AG04450 (cell line): ENCODE data around the gene NSD1. TPM values are rescaled to one million over a fixed set of nuclear protein-coding genes. Genes with fewer than 3 reads are reported as not detected.

Source experiments
- CTCF ChIA-PET: fragments of 300-600, 350-600 bp; formaldehyde crosslinking; extraction: SDS; loops from one replicate; lab custom pipeline; 2022; ENCODE audit warnings: antibody characterized with exemption, inconsistent platforms; lab: Charles Lee
- POLR2A ChIA-PET: fragments of 350-600 bp; formaldehyde crosslinking; extraction: SDS; loops from one replicate; lab custom pipeline; 2021; ENCODE audit warnings: antibody characterized with exemption, inconsistent platforms; lab: Yijun Ruan, JAX
- DNase-seq: peaks from one replicate; pipeline ENCODE4 v3.0.0-alpha.2; 2011; ENCODE audit warnings: low read depth, low spot score
- H3K27ac ChIP-seq: one replicate; pipeline ENCODE4 v1.5.1; 2012; ENCODE audit warnings: low read depth, low read length, control low read depth
- H3K27me3 ChIP-seq: one replicate; pipeline ENCODE4 v1.6.0; 2012; ENCODE audit warnings: low read length; ENCODE audit not compliant: control insufficient read depth, insufficient read depth
- H3K4me3 ChIP-seq: 2 replicates; pipeline ENCODE4 v1.5.1; 2011; ENCODE audit warnings: mild to moderate bottlenecking, low read depth, low read length, control low read depth
- H3K9me3 ChIP-seq: 2 replicates; pipeline ENCODE4 v1.5.1; 2012; ENCODE audit warnings: low read length; ENCODE audit not compliant: control insufficient read depth, insufficient read depth
- CTCF ChIP-seq: IDR thresholded peaks from 2 replicates; pipeline ENCODE4 v1.5.1; 2011; ENCODE audit warnings: low read depth, low read length, control low read depth, inconsistent platforms
- polyA plus RNA-seq: library from polyadenylated mRNA; depleted of rRNA; stranded (reverse); fragments of >200 nt; gene quantifications from 2 replicates; pipeline ENCODE4 v1.2.3, GENCODE V29; 2011

NSD1 gene
- polyA plus RNA-seq, 1 experiment, result 33.4 TPM

- CTCF ChIA-PET, result no interaction called here
- H3K27me3 ChIP-seq, result no peaks in the 10 kb centered on the region
- no peaks in the 10 kb centered on the region for H3K9me3 ChIP-seq
- H3K27ac ChIP-seq, result no peak overlapping the region
- TF ChIP-seq CTCF, result no peak
- no peak for DNase-seq
- POLR2A ChIA-PET, result no interaction called here
- H3K4me3 ChIP-seq, result no peak overlapping the region
Observed at GRCh38 chr5:177226860-177227259, 93.3 kb downstream of the NSD1 start.

GRCh38 chr5:177228751-177229150, 95.2 kb downstream of the NSD1 start:
- H3K27ac ChIP-seq, result no peak overlapping the region
- H3K27me3 ChIP-seq, result no peaks in the 10 kb centered on the region
- POLR2A ChIA-PET, result no interaction called here
- no peak for DNase-seq
- H3K4me3 ChIP-seq, result no peak overlapping the region
- no peaks in the 10 kb centered on the region for H3K9me3 ChIP-seq
- CTCF ChIA-PET, result no interaction called here
- TF ChIP-seq CTCF, result no peak

- no peak overlapping the region for H3K27ac ChIP-seq
- CTCF ChIA-PET, result no interaction called here
Observed at GRCh38 chr5:177230660-177231059, 97.1 kb downstream of the NSD1 start.

GRCh38 chr5:177231479-177232250, 98.1 kb downstream of the NSD1 start:
- no peaks in the 10 kb centered on the region for H3K27me3 ChIP-seq
- H3K9me3 ChIP-seq, result no peaks in the 10 kb centered on the region
- ChIA-PET CTCF (no interaction called here), POLR2A (no interaction called here)
- DNase-seq, result no peak
- H3K4me3 ChIP-seq, result no peak overlapping the region
- H3K27ac ChIP-seq, result no peak overlapping the region
- TF ChIP-seq CTCF, result no peak

More at GRCh38 chr5:177230660-177231059, 97.1 kb downstream of the NSD1 start:
- no peak for DNase-seq
- no peak for TF ChIP-seq CTCF
- no peaks in the 10 kb centered on the region for H3K9me3 ChIP-seq
- no peaks in the 10 kb centered on the region for H3K27me3 ChIP-seq
- POLR2A ChIA-PET, result no interaction called here
- no peak overlapping the region for H3K4me3 ChIP-seq

GRCh38 chr5:177232358-177232757, 98.8 kb downstream of the NSD1 start:
- no peak overlapping the region for H3K27ac ChIP-seq
- POLR2A ChIA-PET, result no interaction called here

More at GRCh38 chr5:177232358-177232757, 98.8 kb downstream of the NSD1 start:
- H3K27me3 ChIP-seq, result no peaks in the 10 kb centered on the region
- DNase-seq, result no peak
- CTCF ChIA-PET, result no interaction called here
- no peak overlapping the region for H3K4me3 ChIP-seq
- TF ChIP-seq CTCF, result no peak
- H3K9me3 ChIP-seq, result no peaks in the 10 kb centered on the region
